Transverse colon (tissue), 4 donors: ENCODE measurements around the gene JARID2. TPM values are rescaled to one million over a fixed set of nuclear protein-coding genes. Genes with fewer than 3 reads are reported as not detected.

ENCODE experiments used
- DNase-seq: peaks from one replicate; pipeline ENCODE4 v3.0.0-alpha.2; 2019
- H3K27ac ChIP-seq, 4 donors: fragments of 200-600 bp; sonication (generic); 2 replicates each; pipeline ENCODE4 v1.5.1; 2016 to 2018; ENCODE audit warnings: inconsistent platforms in 4 of 4
- H3K27me3 ChIP-seq: fragments of 200-600 bp; sonication (generic); 2 replicates; pipeline ENCODE4 v1.5.1; 2017; ENCODE audit warnings: inconsistent platforms
- H3K36me3 ChIP-seq, 4 donors: fragments of 200-600 bp; sonication (generic); 2 replicates each; pipeline ENCODE4 v1.5.1; 2017 to 2019; ENCODE audit warnings: inconsistent platforms in 4 of 4
- H3K4me1 ChIP-seq, 4 donors: fragments of 200-600 bp; sonication (generic); 2 replicates each; pipeline ENCODE4 v1.5.1; 2017 to 2020; ENCODE audit warnings: inconsistent platforms in 4 of 4
- H3K4me3 ChIP-seq, 4 donors: fragments of 200-600 bp; sonication (generic); 1 replicate in 1 of 4; 2 replicates in 3 of 4; pipeline versions ENCODE4 v1.5.1 to v1.6.1; 2017 to 2019; ENCODE audit warnings: inconsistent platforms in 4 of 4
- H3K9me3 ChIP-seq, 2 donors: fragments of 200-600 bp; sonication (generic); 2 replicates each; pipeline ENCODE4 v1.5.1; 2017 to 2019; ENCODE audit warnings: inconsistent platforms in 2 of 2
- EP300 ChIP-seq: sonication (generic); formaldehyde crosslinking; IDR thresholded peaks from one replicate; pipeline ENCODE4 v1.6.1; 2017; ENCODE audit warnings: antibody characterized with exemption, low read depth
- POLR2A ChIP-seq: fragments of 450-650 bp; IDR thresholded peaks from one replicate; pipeline ENCODE4 v1.6.1; 2016; ENCODE audit warnings: antibody characterized with exemption, mild to moderate bottlenecking, moderate library complexity
- POLR2AphosphoS5 ChIP-seq, 3 donors: sonication (generic); formaldehyde crosslinking; IDR thresholded peaks; one replicate each; pipeline ENCODE4 v1.6.1; 2016; ENCODE audit warnings: antibody characterized with exemption in 3 of 3
- WGBS, 2 donors: methylation state at CpG; one replicate each; pipeline ENCODE4 v1.1.5; 2018; ENCODE audit warnings: low coverage in 1 of 2; 5-methylcytosine and 5-hydroxymethylcytosine counted together
- in situ Hi-C, 4 donors: fragments of 200-750 bp; cut with MboI; loops; one replicate each; pipeline versions ENCODE4 v1.15.0 to v1.15.1; 2017; ENCODE audit warnings: low sequenced_read_pairs in 3 of 4, low pct_ligation_motif_present in 1 of 4, low pct_unique_long_range_greater_than_20kb in 1 of 4
- intact Hi-C: fragments of 100-400 bp; cut with DNase I; formaldehyde crosslinking; loops from one replicate; pipeline ENCODE4 v1.15.1; 2023; ENCODE audit warnings: low total_unique reads
- total RNA-seq, 4 donors: library from RNA; depleted of rRNA; stranded (reverse); fragments of >200 nt; gene quantifications; one replicate each; pipeline ENCODE4 v1.1.0, GENCODE V29; 2016
- TF ChIP-seq, protein P1 (sequence below), 5 experiments: fragments of 200-600 bp in 3 of 5; fragments of 450-650 bp in 2 of 5; sonication (generic) in 3 of 5; IDR thresholded peaks; 1 replicate in 2 of 5; 2 replicates in 3 of 5; pipeline ENCODE4 v1.5.1; 2016 to 2017; ENCODE audit warnings: antibody characterized with exemption in 5 of 5, inconsistent platforms in 3 of 5, mild to moderate bottlenecking in 2 of 5, moderate library complexity in 1 of 5

Gene JARID2
- total RNA-seq, 4 donors from 2014 or later, result 9.4 to 18.7 (median 10.9) TPM

DNA sequence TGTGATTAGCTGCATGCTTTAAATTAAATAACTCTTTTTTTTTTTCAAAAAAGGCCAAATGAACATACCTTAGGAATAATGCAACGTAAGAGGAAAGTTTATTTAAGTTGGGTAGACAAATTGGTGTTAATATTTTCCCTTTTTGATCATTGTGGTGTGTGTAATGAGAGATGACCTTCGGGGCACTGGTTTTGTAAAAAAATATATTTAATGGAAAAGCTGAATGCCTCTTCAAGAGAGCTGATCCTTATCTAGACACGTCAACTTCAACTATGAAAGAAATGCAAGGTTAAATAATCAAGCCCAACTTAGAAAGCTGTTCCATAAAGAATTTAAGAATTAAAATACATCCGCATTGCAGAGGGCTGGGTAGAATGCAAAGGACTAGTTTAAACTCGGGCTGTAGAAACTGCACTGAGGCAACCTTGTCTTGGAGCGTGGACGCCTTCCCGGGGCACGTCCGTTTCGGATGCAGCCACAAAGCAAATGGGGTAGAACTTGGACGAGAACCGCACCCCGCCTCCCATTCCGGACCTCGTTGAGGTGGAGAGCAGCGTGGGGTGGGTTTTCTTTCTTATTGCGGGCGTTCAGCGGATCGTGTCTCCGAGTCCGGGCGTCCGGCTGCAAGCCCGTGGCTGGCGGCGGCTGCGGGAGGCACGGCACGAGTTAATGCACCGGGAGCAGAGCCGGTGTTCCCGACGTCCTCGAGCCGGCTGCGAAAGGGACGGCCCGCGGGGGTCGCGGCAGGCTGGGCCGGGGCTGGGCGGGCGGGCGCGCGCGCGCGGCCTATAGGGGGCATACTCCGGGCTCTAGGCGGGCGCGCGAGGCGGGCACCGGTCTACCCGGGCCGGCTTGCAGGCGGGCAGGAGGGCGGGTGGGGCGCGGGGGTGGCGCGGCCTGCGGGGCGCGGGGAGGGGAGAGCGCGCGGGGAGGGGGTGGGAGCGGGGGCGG lies 1.9 kb downstream of the JARID2 start:
- DNase-seq, result peak; percentile 69
- H3K4me3 ChIP-seq, result peak overlapping the region; percentile 64 to 90 (median 83)
- H3K36me3 ChIP-seq, result no peaks in the 10 kb centered on the region
- peaks cover 0 to 43% (median 39%) of the 10 kb centered on the region in 4 donors for H3K4me1 ChIP-seq
- TF ChIP-seq POLR2AphosphoS5 (IDR thresholded peaks at IDR 0.05) (peak; percentile 59 to 79 (median 73)), POLR2A (peak; percentile 67), EP300 (no peak)
- TF ChIP-seq, protein P1, sequence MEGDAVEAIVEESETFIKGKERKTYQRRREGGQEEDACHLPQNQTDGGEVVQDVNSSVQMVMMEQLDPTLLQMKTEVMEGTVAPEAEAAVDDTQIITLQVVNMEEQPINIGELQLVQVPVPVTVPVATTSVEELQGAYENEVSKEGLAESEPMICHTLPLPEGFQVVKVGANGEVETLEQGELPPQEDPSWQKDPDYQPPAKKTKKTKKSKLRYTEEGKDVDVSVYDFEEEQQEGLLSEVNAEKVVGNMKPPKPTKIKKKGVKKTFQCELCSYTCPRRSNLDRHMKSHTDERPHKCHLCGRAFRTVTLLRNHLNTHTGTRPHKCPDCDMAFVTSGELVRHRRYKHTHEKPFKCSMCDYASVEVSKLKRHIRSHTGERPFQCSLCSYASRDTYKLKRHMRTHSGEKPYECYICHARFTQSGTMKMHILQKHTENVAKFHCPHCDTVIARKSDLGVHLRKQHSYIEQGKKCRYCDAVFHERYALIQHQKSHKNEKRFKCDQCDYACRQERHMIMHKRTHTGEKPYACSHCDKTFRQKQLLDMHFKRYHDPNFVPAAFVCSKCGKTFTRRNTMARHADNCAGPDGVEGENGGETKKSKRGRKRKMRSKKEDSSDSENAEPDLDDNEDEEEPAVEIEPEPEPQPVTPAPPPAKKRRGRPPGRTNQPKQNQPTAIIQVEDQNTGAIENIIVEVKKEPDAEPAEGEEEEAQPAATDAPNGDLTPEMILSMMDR (IDR thresholded peaks at IDR 0.05), result peak in 4 of 5 experiments; percentile 19 to 34 (median 30)
- peak overlapping the region; percentile 91 to 92 (median 92) for H3K27ac ChIP-seq
- intact Hi-C loops (loop anchor here (10.0 kb wide), 1 partner anchor 247 kb away; no protein-coding TSS in a partner anchor), in situ Hi-C loops (loop anchor here in 2 of 4 donors (25.0 kb wide), 1 partner anchor 1035 kb away; no protein-coding TSS in a partner anchor)
- no peaks in the 10 kb centered on the region for H3K9me3 ChIP-seq
- WGBS, 2 donors, result 0% methylated on average over 4 to 18 of the region's 75 CpGs
- H3K27me3 ChIP-seq, result no peaks in the 10 kb centered on the region

DNA sequence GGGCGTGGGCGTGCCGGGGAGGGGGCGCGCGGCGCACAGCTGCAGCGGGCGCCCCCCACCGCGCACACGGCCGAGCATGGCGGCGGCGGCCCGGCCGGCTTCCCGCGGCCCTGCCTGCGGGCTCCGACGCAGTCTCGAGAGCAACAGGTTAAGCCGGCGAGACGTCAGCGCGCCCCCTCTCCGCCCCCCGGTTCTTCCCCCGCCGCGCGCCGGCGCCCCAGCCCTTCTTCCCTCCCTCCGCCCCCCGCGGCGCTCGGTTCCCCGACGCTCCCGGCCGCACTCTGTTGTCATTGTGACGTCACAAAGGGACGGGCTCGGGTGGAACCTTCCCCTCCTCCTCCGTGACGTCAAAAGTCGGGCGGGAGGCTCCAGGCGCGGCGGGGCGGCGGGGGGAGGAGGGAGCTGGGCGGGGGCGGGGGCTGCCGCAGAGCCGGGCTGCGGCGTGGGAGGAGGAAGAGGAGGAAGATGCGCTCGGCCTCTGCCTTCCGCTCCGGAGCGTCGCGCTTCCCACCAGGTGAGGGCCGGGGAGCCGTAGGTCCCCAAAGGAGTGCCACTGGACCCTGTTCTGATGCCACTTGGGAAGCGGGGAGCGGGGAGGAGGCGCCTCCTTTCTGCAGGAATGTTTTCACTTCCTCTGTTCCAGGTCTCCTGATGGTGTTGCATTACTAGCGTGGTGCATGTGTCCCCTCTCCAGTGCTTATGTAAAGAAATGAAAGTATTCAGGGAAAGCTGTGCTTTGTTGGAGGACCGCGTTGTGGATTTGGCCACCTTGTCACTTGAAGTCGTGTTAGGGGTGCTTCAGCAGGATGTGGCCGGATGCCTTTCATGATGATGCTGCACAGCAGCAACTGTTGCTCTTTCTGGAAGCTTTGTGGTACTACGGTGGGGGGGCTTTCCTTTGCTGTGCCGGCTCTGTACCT lies 2.8 kb downstream of the JARID2 start:
- in situ Hi-C loops, result loop anchor here in 2 of 4 donors (25.0 kb wide), 1 partner anchor 1036 kb away; no protein-coding TSS in a partner anchor
- WGBS, 2 donors, result 0 to 1% methylated on average over 5 to 30 of the region's 83 CpGs
- Histone ChIP-seq H3K36me3 (no peaks in the 10 kb centered on the region), H3K9me3 (no peaks in the 10 kb centered on the region), H3K27ac (peak overlapping the region; percentile 91 to 92 (median 92)), H3K4me3 (peak overlapping the region; percentile 41 to 90 (median 83)), H3K4me1 (peaks cover 0 to 52% (median 43%) of the 10 kb centered on the region in 4 donors), H3K27me3 (no peaks in the 10 kb centered on the region)
- intact Hi-C loops, result loop anchor here (10.0 kb wide), 1 partner anchor 246 kb away; no protein-coding TSS in a partner anchor
- TF ChIP-seq, protein P1 (IDR thresholded peaks at IDR 0.05), result peak in 1 of 5 experiments; percentile 19
- TF ChIP-seq POLR2AphosphoS5 (IDR thresholded peaks at IDR 0.05), result peak; percentile 88 to 92 (median 90)
- TF ChIP-seq EP300, result peak; percentile 80
- peak; percentile 59 for TF ChIP-seq POLR2A
- peak; percentile 98 for DNase-seq

DNA sequence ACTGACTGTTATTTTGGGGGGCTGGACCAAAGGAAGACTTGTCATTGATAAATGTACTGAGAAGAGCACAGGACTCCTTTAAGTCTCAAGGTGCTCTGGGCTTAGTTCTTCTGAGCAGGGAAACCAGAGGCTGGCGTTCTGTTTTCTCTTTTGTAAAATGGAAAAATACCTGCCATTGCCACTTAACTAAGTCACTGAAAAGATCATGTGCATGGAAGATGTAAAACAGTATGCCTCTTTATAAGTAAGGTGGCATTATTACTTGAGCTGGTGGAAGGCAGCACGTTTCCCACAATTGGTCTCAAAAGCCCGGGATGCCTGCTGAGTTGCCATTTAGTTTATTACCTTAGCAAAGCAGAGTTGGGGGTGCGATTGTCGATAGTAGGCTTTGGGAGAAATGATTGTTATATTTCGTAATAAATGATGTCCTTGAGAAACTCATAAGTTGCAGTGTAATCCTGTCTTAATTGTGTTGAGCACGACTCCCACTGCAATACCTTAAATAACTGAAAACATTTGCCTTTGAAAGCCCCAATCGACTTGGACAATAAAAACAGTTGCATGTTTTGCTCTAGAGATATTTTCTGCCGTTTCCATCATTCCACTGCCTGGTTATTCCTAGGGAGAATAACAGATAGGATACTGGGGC lies 3.6 kb downstream of the JARID2 start:
- intact Hi-C loops, result loop anchor here (10.0 kb wide), 1 partner anchor 245 kb away; no protein-coding TSS in a partner anchor
- DNase-seq, result no peak
- Histone ChIP-seq H3K27ac (peak overlapping the region; percentile 91 to 92 (median 92)), H3K36me3 (no peaks in the 10 kb centered on the region), H3K27me3 (no peaks in the 10 kb centered on the region), H3K4me3 (peak overlapping the region in 3 of 4 donors; percentile 79 to 90 (median 87)), H3K9me3 (no peaks in the 10 kb centered on the region), H3K4me1 (peaks cover 0 to 51% (median 41%) of the 10 kb centered on the region in 4 donors)
- 7 to 10% methylated on average over 6 to 9 of the region's 9 CpGs for WGBS, 2 donors
- in situ Hi-C loops, result loop anchor here in 2 of 4 donors (25.0 kb wide), 2 partner anchors 188 to 1037 kb away; no protein-coding TSS in a partner anchor
- TF ChIP-seq POLR2AphosphoS5 (IDR thresholded peaks at IDR 0.05), result no peak
- TF ChIP-seq, protein P1 (IDR thresholded peaks at IDR 0.05), result no peak
- TF ChIP-seq POLR2A, result no peak
- TF ChIP-seq EP300, result no peak
